ENCODE measurements around the gene ARL8B.
"Not testable (repeated sequence)": the region's sequence is repeated elsewhere in the genome, so short reads cannot be mapped to it uniquely, and the experiment has no call there.

Gene ARL8B

DNA sequence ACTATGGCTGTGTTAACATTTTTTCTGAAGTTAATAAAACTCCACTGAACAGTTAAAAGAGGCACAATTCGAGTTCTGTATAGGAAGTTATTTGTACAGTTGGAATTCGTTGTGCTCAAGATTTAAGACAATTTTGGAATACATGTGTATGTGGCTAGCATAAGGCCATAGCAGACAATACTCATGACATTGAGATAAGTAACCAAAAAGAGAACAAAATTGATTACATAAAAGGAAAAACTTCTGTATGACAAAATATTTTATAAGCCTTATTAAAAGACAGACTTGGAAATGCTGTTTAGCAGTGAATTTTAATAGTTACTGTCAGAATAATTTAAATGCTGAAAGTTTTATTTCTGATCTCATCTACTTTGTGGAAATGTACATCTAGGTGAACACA lies 47.7 kb downstream of the ARL8B start:
- TF ChIP-seq RARB (CRISPR knock-in tag; IDR thresholded peaks at IDR 0.05): no peak
- no peak for TF ChIP-seq BACH2 (CRISPR knock-in tag; IDR thresholded peaks at IDR 0.05; ENCODE audit: borderline replicate concordance)
- TF ChIP-seq, protein P1, sequence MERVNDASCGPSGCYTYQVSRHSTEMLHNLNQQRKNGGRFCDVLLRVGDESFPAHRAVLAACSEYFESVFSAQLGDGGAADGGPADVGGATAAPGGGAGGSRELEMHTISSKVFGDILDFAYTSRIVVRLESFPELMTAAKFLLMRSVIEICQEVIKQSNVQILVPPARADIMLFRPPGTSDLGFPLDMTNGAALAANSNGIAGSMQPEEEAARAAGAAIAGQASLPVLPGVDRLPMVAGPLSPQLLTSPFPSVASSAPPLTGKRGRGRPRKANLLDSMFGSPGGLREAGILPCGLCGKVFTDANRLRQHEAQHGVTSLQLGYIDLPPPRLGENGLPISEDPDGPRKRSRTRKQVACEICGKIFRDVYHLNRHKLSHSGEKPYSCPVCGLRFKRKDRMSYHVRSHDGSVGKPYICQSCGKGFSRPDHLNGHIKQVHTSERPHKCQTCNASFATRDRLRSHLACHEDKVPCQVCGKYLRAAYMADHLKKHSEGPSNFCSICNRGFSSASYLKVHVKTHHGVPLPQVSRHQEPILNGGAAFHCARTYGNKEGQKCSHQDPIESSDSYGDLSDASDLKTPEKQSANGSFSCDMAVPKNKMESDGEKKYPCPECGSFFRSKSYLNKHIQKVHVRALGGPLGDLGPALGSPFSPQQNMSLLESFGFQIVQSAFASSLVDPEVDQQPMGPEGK (CRISPR knock-in tag; IDR thresholded peaks at IDR 0.05; ENCODE audit: borderline replicate concordance): no peak
- TF ChIP-seq ZNF565 (CRISPR knock-in tag; conservative IDR thresholded peaks at IDR 0.05; ENCODE audit: low read depth): no peak
- TF ChIP-seq ZNF70 (CRISPR knock-in tag; IDR thresholded peaks at IDR 0.05): no peak
- TF ChIP-seq TCF4 (CRISPR knock-in tag; IDR thresholded peaks at IDR 0.05; ENCODE audit: borderline replicate concordance): no peak
- no peak for TF ChIP-seq ISL1 (CRISPR knock-in tag; IDR thresholded peaks at IDR 0.05)
- no peak for TF ChIP-seq ESRRG (CRISPR knock-in tag; IDR thresholded peaks at IDR 0.05)
- no peak for TF ChIP-seq GLIS3 (CRISPR knock-in tag; IDR thresholded peaks at IDR 0.05)
- TF ChIP-seq ZFP3 (CRISPR knock-in tag; IDR thresholded peaks at IDR 0.05): no peak
- no peak for ATAC-seq

DNA sequence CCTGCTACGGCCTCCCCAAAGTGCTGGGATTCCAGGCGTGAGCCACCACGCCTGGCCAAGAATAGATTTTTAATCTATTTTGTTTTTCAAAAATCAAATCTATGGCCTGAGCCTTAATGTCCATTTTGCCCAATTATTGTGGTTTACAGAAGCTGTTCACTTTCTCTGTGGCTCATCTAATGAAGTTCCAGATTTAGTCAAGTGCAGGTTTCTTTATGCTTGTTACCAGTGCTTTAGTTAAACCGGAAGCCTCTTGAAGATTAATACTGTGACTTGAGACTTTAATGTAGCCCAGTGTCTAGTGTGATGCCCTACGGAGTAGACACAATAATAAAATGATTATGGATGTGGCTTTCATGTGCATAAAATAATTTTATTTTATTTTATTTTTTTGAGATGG lies 48.9 kb downstream of the ARL8B start:
- TF ChIP-seq ARNTL (CRISPR knock-in tag; IDR thresholded peaks at IDR 0.05; ENCODE audit: borderline replicate concordance, low read depth) (no peak), ESRRG (CRISPR knock-in tag; IDR thresholded peaks at IDR 0.05) (no peak), ZNF8 (CRISPR knock-in tag; IDR thresholded peaks at IDR 0.05) (no peak), ZNF70 (CRISPR knock-in tag; IDR thresholded peaks at IDR 0.05) (no peak), SNAI2 (CRISPR knock-in tag; IDR thresholded peaks at IDR 0.05) (no peak), ISL1 (CRISPR knock-in tag; IDR thresholded peaks at IDR 0.05) (no peak), GLIS3 (CRISPR knock-in tag; IDR thresholded peaks at IDR 0.05) (no peak), CSDC2 (CRISPR knock-in tag; IDR thresholded peaks at IDR 0.05) (no peak)
- ATAC-seq: no peak

DNA sequence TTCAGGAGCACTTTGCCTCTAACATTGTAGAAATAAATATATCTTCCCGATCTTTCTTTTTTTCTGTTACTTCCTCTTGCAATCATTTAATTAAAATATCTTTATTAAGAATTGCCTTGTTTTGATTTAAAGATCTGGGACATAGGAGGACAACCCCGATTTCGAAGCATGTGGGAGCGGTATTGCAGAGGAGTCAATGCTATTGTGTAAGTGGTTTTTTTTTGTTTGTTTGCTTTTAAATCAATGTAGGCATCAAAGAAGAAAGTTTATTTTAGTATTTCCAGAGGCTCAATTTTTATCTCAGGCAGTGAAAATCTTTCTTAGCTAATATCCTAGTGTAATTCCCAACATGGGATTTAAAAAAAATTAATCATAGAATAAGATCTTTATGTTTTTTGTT lies 49.9 kb downstream of the ARL8B start:
- no peak for ATAC-seq
- TF ChIP-seq, protein P2, sequence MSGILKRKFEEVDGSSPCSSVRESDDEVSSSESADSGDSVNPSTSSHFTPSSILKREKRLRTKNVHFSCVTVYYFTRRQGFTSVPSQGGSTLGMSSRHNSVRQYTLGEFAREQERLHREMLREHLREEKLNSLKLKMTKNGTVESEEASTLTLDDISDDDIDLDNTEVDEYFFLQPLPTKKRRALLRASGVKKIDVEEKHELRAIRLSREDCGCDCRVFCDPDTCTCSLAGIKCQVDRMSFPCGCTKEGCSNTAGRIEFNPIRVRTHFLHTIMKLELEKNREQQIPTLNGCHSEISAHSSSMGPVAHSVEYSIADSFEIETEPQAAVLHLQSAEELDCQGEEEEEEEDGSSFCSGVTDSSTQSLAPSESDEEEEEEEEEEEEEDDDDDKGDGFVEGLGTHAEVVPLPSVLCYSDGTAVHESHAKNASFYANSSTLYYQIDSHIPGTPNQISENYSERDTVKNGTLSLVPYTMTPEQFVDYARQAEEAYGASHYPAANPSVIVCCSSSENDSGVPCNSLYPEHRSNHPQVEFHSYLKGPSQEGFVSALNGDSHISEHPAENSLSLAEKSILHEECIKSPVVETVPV (CRISPR knock-in tag; IDR thresholded peaks at IDR 0.05): no peak
- TF ChIP-seq BACH2 (CRISPR knock-in tag; IDR thresholded peaks at IDR 0.05; ENCODE audit: borderline replicate concordance) (no peak), OSR1 (CRISPR knock-in tag; IDR thresholded peaks at IDR 0.05) (no peak), SNAI2 (CRISPR knock-in tag; IDR thresholded peaks at IDR 0.05) (no peak), PPARA (CRISPR knock-in tag; IDR thresholded peaks at IDR 0.05; ENCODE audit: borderline replicate concordance) (no peak), ESRRG (CRISPR knock-in tag; IDR thresholded peaks at IDR 0.05) (no peak), CSDC2 (CRISPR knock-in tag; IDR thresholded peaks at IDR 0.05) (no peak), TCF4 (CRISPR knock-in tag; IDR thresholded peaks at IDR 0.05; ENCODE audit: borderline replicate concordance) (no peak), ZNF70 (CRISPR knock-in tag; IDR thresholded peaks at IDR 0.05) (no peak), ZNF565 (CRISPR knock-in tag; conservative IDR thresholded peaks at IDR 0.05; ENCODE audit: low read depth) (no peak), ZC3H10 (CRISPR knock-in tag; IDR thresholded peaks at IDR 0.05) (no peak), ZFP30 (CRISPR knock-in tag; IDR thresholded peaks at IDR 0.05) (no peak)
- TF ChIP-seq, protein P3, sequence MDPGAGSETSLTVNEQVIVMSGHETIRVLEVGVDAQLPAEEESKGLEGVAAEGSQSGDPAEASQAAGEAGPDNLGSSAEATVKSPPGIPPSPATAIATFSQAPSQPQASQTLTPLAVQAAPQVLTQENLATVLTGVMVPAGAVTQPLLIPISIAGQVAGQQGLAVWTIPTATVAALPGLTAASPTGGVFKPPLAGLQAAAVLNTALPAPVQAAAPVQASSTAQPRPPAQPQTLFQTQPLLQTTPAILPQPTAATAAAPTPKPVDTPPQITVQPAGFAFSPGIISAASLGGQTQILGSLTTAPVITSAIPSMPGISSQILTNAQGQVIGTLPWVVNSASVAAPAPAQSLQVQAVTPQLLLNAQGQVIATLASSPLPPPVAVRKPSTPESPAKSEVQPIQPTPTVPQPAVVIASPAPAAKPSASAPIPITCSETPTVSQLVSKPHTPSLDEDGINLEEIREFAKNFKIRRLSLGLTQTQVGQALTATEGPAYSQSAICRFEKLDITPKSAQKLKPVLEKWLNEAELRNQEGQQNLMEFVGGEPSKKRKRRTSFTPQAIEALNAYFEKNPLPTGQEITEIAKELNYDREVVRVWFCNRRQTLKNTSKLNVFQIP (CRISPR knock-in tag; IDR thresholded peaks at IDR 0.05; ENCODE audit: borderline replicate concordance, low read depth): no peak
- TF ChIP-seq, protein P4, sequence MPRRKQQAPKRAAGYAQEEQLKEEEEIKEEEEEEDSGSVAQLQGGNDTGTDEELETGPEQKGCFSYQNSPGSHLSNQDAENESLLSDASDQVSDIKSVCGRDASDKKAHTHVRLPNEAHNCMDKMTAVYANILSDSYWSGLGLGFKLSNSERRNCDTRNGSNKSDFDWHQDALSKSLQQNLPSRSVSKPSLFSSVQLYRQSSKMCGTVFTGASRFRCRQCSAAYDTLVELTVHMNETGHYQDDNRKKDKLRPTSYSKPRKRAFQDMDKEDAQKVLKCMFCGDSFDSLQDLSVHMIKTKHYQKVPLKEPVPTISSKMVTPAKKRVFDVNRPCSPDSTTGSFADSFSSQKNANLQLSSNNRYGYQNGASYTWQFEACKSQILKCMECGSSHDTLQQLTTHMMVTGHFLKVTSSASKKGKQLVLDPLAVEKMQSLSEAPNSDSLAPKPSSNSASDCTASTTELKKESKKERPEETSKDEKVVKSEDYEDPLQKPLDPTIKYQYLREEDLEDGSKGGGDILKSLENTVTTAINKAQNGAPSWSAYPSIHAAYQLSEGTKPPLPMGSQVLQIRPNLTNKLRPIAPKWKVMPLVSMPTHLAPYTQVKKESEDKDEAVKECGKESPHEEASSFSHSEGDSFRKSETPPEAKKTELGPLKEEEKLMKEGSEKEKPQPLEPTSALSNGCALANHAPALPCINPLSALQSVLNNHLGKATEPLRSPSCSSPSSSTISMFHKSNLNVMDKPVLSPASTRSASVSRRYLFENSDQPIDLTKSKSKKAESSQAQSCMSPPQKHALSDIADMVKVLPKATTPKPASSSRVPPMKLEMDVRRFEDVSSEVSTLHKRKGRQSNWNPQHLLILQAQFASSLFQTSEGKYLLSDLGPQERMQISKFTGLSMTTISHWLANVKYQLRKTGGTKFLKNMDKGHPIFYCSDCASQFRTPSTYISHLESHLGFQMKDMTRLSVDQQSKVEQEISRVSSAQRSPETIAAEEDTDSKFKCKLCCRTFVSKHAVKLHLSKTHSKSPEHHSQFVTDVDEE (CRISPR knock-in tag; IDR thresholded peaks at IDR 0.05): no peak
- TF ChIP-seq, protein P5, sequence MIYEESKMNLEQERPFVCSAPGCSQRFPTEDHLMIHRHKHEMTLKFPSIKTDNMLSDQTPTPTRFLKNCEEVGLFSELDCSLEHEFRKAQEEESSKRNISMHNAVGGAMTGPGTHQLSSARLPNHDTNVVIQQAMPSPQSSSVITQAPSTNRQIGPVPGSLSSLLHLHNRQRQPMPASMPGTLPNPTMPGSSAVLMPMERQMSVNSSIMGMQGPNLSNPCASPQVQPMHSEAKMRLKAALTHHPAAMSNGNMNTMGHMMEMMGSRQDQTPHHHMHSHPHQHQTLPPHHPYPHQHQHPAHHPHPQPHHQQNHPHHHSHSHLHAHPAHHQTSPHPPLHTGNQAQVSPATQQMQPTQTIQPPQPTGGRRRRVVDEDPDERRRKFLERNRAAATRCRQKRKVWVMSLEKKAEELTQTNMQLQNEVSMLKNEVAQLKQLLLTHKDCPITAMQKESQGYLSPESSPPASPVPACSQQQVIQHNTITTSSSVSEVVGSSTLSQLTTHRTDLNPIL (CRISPR knock-in tag; IDR thresholded peaks at IDR 0.05; ENCODE audit: low read depth): no peak

DNA sequence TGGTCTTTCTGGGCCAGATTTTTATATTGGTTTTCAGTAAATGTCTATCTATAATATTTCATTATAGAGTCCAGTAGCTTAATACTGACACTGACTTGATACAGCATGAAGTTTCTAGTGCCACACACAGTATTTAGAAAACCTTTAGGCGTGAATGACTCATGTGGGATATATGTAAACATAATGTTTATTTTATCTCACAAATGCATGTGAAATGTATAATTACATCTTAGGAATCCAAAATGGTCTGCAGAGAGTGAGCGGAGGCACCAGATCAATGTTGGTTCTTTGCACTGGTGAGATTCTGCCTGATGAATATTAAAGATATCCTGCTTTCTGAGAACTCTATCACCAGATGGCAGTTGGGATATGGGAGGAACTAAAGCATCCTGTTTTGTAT lies 56.9 kb downstream of the ARL8B start:
- not testable (repeated sequence) for ATAC-seq
